H1 (cell line): ENCODE measurements around the gene SLC8A3. TPM values are rescaled to one million over a fixed set of nuclear protein-coding genes. Genes with fewer than 3 reads are reported as not detected.

ENCODE experiments used
- CTCF ChIA-PET: fragments of 300-600 bp; sonication (Branson Sonifier 250); formaldehyde crosslinking; loops from one replicate; lab custom pipeline; 2021; ENCODE audit not compliant: partially characterized antibody; lab: Charles Lee
- POLR2A ChIA-PET: fragments of 300-600 bp; sonication (Branson Sonifier 250); formaldehyde crosslinking; loops from one replicate; lab custom pipeline; 2021; ENCODE audit warnings: inconsistent platforms; ENCODE audit not compliant: partially characterized antibody; lab: Charles Lee
- DNase-seq, 2 experiments: peaks; one replicate each; pipeline versions ENCODE4 v3.0.0 to v3.0.0-alpha.2; 2010 to 2022; ENCODE audit warnings: low spot score in 2 of 2, low read depth in 1 of 2, mixed read lengths in 1 of 2
- FAIRE-seq: peaks from 2 replicates; lab custom pipeline; 2011; peaks lifted over from hg19 to GRCh38; lab: Jason Lieb, UNC
- H2AFZ ChIP-seq: 2 replicates; pipeline ENCODE4 v1.8.1; 2012; ENCODE audit warnings: low read length, inconsistent platforms
- H2AK5ac ChIP-seq: 2 replicates; pipeline ENCODE4 v1.6.1; 2013; ENCODE audit warnings: low read depth, low read length
- H2BK120ac ChIP-seq: replicated peaks from 2 replicates; pipeline ENCODE3; 2013; ENCODE audit warnings: low read depth, low read length, inconsistent platforms
- H2BK12ac ChIP-seq: 2 replicates; pipeline ENCODE4 v1.6.1; 2013; ENCODE audit warnings: low read depth, low read length
- H2BK15ac ChIP-seq: 2 replicates; pipeline ENCODE4 v1.6.1; 2013; ENCODE audit warnings: low read length
- H2BK20ac ChIP-seq: 2 replicates; pipeline ENCODE4 v1.6.1; 2013; ENCODE audit warnings: low read length
- H2BK5ac ChIP-seq: 2 replicates; pipeline ENCODE4 v1.6.1; 2013; ENCODE audit warnings: low read depth, low read length
- H3K14ac ChIP-seq: 2 replicates; pipeline ENCODE4 v1.6.1; 2013; ENCODE audit warnings: inconsistent platforms; ENCODE audit not compliant: insufficient read length
- H3K18ac ChIP-seq: 2 replicates; pipeline ENCODE4 v1.6.1; 2013; ENCODE audit warnings: low read length; ENCODE audit errors: extremely low read depth
- H3K23ac ChIP-seq: 2 replicates; pipeline ENCODE4 v1.6.1; 2013; ENCODE audit warnings: inconsistent platforms; ENCODE audit not compliant: insufficient read length
- H3K23me2 ChIP-seq: 2 replicates; pipeline ENCODE4 v1.6.1; 2013; ENCODE audit warnings: low read depth, low read length
- H3K27ac ChIP-seq: 2 replicates; pipeline ENCODE4 v1.6.1; 2011; ENCODE audit warnings: low read depth, low read length, inconsistent platforms
- H3K27me3 ChIP-seq, 4 experiments: replicated peaks in 1 of 4; 1 replicate in 1 of 4; 2 replicates in 3 of 4; pipeline versions ENCODE4 v1.6.1 to v1.8.1; 2011 to 2013; ENCODE audit warnings: low read length in 3 of 4, mild to moderate bottlenecking in 3 of 4, inconsistent platforms in 2 of 4, mixed read lengths in 2 of 4, moderate library complexity in 1 of 4; ENCODE audit not compliant: control insufficient read depth in 3 of 4, insufficient read depth in 3 of 4; ENCODE audit errors: extremely low read depth in 1 of 4
- H3K36me3 ChIP-seq, 4 experiments: 2 replicates each; pipeline versions ENCODE4 v1.6.1 to v1.8.1; 2011 to 2013; ENCODE audit warnings: mild to moderate bottlenecking in 4 of 4, low read length in 3 of 4, moderate library complexity in 2 of 4, control low read depth in 1 of 4, inconsistent platforms in 1 of 4; ENCODE audit not compliant: insufficient read depth in 4 of 4, control insufficient read depth in 2 of 4
- H3K4ac ChIP-seq: replicated peaks from 2 replicates; pipeline ENCODE3; 2013; ENCODE audit warnings: low read length, low read depth, mixed read lengths, inconsistent platforms; ENCODE audit not compliant: insufficient read length
- H3K4me1 ChIP-seq, 4 experiments: replicated peaks in 1 of 4; 1 replicate in 1 of 4; 2 replicates in 3 of 4; pipeline versions ENCODE4 v1.6.1 to v1.8.1; 2011 to 2013; ENCODE audit warnings: low read length in 3 of 4, inconsistent platforms in 2 of 4, mixed read lengths in 1 of 4; ENCODE audit not compliant: insufficient read depth in 4 of 4, control insufficient read depth in 3 of 4
- H3K4me2 ChIP-seq, 2 experiments: 2 replicates each; pipeline versions ENCODE4 v1.6.1 to v1.8.1; 2011 to 2013; ENCODE audit warnings: low read depth in 2 of 2, low read length in 2 of 2, control low read depth in 1 of 2, inconsistent platforms in 1 of 2, mild to moderate bottlenecking in 1 of 2; ENCODE audit not compliant: insufficient read depth in 1 of 2
- H3K4me3 ChIP-seq, 4 experiments: fragments of 200-600, 300-600 bp in 1 of 4; sonication (generic), shearing (Covaris generic), sonication (Bioruptor Twin) in 1 of 4; 2 replicates each; pipeline versions ENCODE4 v1.5.1 to v1.8.1; 2011 to 2016; ENCODE audit warnings: low read length in 4 of 4, low read depth in 3 of 4, control low read depth in 2 of 4, inconsistent platforms in 2 of 4, mild to moderate bottlenecking in 2 of 4, mixed read lengths in 1 of 4, moderate library complexity in 1 of 4; ENCODE audit not compliant: insufficient read depth in 2 of 4; ENCODE audit errors: extremely low read depth in 1 of 4
- H3K56ac ChIP-seq: replicated peaks from 2 replicates; pipeline ENCODE3; 2013; ENCODE audit warnings: low read depth, mild to moderate bottlenecking, mixed read lengths, low read length, inconsistent platforms; ENCODE audit not compliant: insufficient read length
- H3K79me1 ChIP-seq: 2 replicates; pipeline ENCODE4 v1.6.1; 2013; ENCODE audit warnings: low read depth, low read length, control low read depth
- H3K79me2 ChIP-seq, 2 experiments: 2 replicates each; pipeline versions ENCODE4 v1.6.1 to v1.8.1; 2012 to 2013; ENCODE audit warnings: low read length in 2 of 2, mild to moderate bottlenecking in 2 of 2, inconsistent platforms in 1 of 2; ENCODE audit not compliant: insufficient read depth in 2 of 2, control insufficient read depth in 1 of 2
- H3K9ac ChIP-seq, 4 experiments: replicated peaks in 1 of 4; 1 replicate in 1 of 4; 2 replicates in 3 of 4; pipeline versions ENCODE4 v1.6.1 to v1.8.1; 2011 to 2013; ENCODE audit warnings: low read depth in 3 of 4, low read length in 3 of 4, control low read depth in 2 of 4, mild to moderate bottlenecking in 2 of 4, moderate library complexity in 2 of 4, inconsistent platforms in 1 of 4; ENCODE audit errors: extremely low read depth in 1 of 4
- H3K9me3 ChIP-seq, 2 experiments: 2 replicates each; pipeline versions ENCODE4 v1.6.1 to v1.8.1; 2012 to 2013; ENCODE audit warnings: mild to moderate bottlenecking in 2 of 2, moderate library complexity in 2 of 2, control low read depth in 1 of 2, inconsistent platforms in 1 of 2, low read depth in 1 of 2, low read length in 1 of 2, mixed read lengths in 1 of 2; ENCODE audit not compliant: insufficient read depth in 2 of 2
- H4K20me1 ChIP-seq, 2 experiments: replicated peaks in 1 of 2; 2 replicates each; pipeline versions ENCODE3 to v1.8.1; 2011 to 2013; ENCODE audit warnings: inconsistent platforms in 2 of 2, low read length in 2 of 2, mild to moderate bottlenecking in 1 of 2; ENCODE audit not compliant: insufficient read depth in 2 of 2, control insufficient read depth in 1 of 2
- H4K5ac ChIP-seq: 2 replicates; pipeline ENCODE4 v1.6.1; 2013; ENCODE audit warnings: low read length, low read depth, mixed read lengths, inconsistent platforms; ENCODE audit not compliant: insufficient read length
- H4K8ac ChIP-seq: 2 replicates; pipeline ENCODE4 v1.8.0; 2013; ENCODE audit warnings: mild to moderate bottlenecking, moderate library complexity, low read length, inconsistent platforms; ENCODE audit not compliant: insufficient read depth; ENCODE audit errors: extremely low read depth
- H4K91ac ChIP-seq: replicated peaks from 2 replicates; pipeline ENCODE3; 2013; ENCODE audit warnings: low read length, mixed read lengths, inconsistent platforms; ENCODE audit not compliant: insufficient read length
- CREB1 ChIP-seq: IDR thresholded peaks from 2 replicates; pipeline ENCODE4 v1.6.1; 2012; ENCODE audit warnings: inconsistent platforms
- JUND ChIP-seq: IDR thresholded peaks from 2 replicates; pipeline ENCODE4 v1.6.1; 2011; ENCODE audit warnings: mild to moderate bottlenecking, improper control_type of control experiment, low read length
- SP2 ChIP-seq: IDR thresholded peaks from 2 replicates; pipeline ENCODE4 v1.6.1; 2012; ENCODE audit warnings: mild to moderate bottlenecking, low read length, inconsistent platforms
- WGBS, 2 experiments: shearing (Covaris generic) in 1 of 2; methylation state at CpG; one replicate each; pipeline versions ENCODE4 v1.1.6 to v1.1.7; 2013 to 2015; ENCODE audit warnings: low lambda C conversion rate in 2 of 2, mixed read lengths in 2 of 2, inconsistent platforms in 1 of 2, low coverage in 1 of 2, missing lambda C conversion rate in 1 of 2; ENCODE audit not compliant: insufficient replicate concordance in 2 of 2, insufficient coverage in 1 of 2, insufficient read length in 1 of 2; ENCODE audit errors: extremely low coverage in 1 of 2, missing lambda C conversion rate in 1 of 2; 5-methylcytosine and 5-hydroxymethylcytosine counted together
- polyA plus RNA-seq, 7 experiments: library from polyadenylated mRNA; depleted of rRNA in 3 of 7; stranded (reverse) in 5 of 7; unstranded in 2 of 7; fragments of >200 nt in 5 of 7; fragments of 200-250 nt in 2 of 7; gene quantifications; 1 replicate in 5 of 7; 2 replicates in 1 of 7; 4 replicates in 1 of 7; pipeline versions ENCODE4 v1.2.1 to v1.2.3, GENCODE V29; 2011 to 2013; ENCODE audit warnings: missing spikeins in 2 of 7, mixed read lengths in 2 of 7
- total RNA-seq: library from RNA; stranded (reverse); fragmentation: NEBNext Ultra II Directional; extraction: Animal tissue kit (Norgen Biotek cat#: 25700); gene quantifications from 2 replicates; pipeline ENCODE4 v1.2.1, GENCODE V29; 2021
- TF ChIP-seq, protein P1 (sequence below): IDR thresholded peaks from 2 replicates; pipeline ENCODE4 v1.6.1; 2012; ENCODE audit warnings: low read length, inconsistent platforms
- TF ChIP-seq, protein P2 (sequence below): IDR thresholded peaks from 2 replicates; pipeline ENCODE4 v1.6.1; 2012; ENCODE audit warnings: inconsistent platforms

Gene SLC8A3
- total and polyA plus RNA-seq, 2 of the 8 experiments (the other 6 are each of a cell fraction or from before 2014, with no cell fraction given): 0.38 to 1.1 TPM

DNA sequence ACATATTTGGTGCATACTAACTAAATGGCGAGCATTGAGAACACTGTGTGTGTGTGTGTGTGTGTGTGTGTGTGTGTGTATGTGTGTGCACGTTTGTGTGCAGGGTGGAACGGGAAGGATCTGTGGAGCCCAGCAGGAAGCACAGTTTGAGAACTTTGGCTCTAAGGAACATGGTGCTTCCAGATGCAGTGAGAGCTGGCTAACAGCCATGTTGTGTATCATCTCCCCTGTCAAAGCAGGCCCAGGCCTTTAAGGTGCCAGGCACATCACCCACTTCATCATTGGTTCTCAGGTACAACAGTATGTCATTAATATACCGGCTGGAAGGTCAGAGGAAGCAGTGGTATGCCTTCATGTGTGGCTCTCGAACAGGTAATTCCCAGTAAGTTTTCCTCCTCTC is 72.5 kb downstream of the SLC8A3 start:
- Histone ChIP-seq H4K20me1 (no peaks in the 10 kb centered on the region), H3K18ac (no peak overlapping the region), H2BK120ac (no peak overlapping the region), H2BK5ac (no peak overlapping the region), H2BK15ac (no peak overlapping the region), H3K4ac (no peak overlapping the region), H2AK5ac (no peak overlapping the region), H3K79me2 (no peaks in the 10 kb centered on the region), H3K4me3 (no peak overlapping the region), H3K23ac (no peak overlapping the region), H3K23me2 (no peaks in the 10 kb centered on the region), H3K27ac (no peak overlapping the region), H2BK12ac (0 out of 2 replicates have a peak overlapping the region, but pooled peaks have one; percentile 0), H3K36me3 (no peaks in the 10 kb centered on the region), H3K14ac (no peak overlapping the region), H4K5ac (no peak overlapping the region), H3K9me3 (no peaks in the 10 kb centered on the region), H3K4me2 (no peak overlapping the region), H3K56ac (no peak overlapping the region), H3K27me3 (peaks cover 0 to 2% (median 0%) of the 10 kb centered on the region in 4 experiments; a peak in 3 of 7 replicates), H4K91ac (peak overlapping the region; percentile 60), H3K79me1 (no peaks in the 10 kb centered on the region), H2AFZ (no peak overlapping the region), H3K9ac (no peak overlapping the region), H4K8ac (no peak overlapping the region; the same call in 1 of the 2 replicates), H3K4me1 (peaks cover 4 to 12% (median 11%) of the 10 kb centered on the region in 4 experiments; a peak in 6 of 7 replicates), H2BK20ac (peak overlapping the region; percentile 2; the same call in 1 of the 2 replicates)
- FAIRE-seq (no peak), DNase-seq (no peak)
- CTCF ChIA-PET: interaction anchor here (0.7 to 3.0 kb wide), 4 partner anchors 19 to 422 kb away, joined by 3 to 10 read pairs (median 6); no protein-coding TSS in a partner anchor
- POLR2A ChIA-PET: interaction anchor here (0.5 kb wide), 1 partner anchor 395 kb away, joined by 5 read pairs; no protein-coding TSS in a partner anchor
- TF ChIP-seq CREB1 (no peak), JUND (no peak), SP2 (no peak)
- TF ChIP-seq, protein P1, sequence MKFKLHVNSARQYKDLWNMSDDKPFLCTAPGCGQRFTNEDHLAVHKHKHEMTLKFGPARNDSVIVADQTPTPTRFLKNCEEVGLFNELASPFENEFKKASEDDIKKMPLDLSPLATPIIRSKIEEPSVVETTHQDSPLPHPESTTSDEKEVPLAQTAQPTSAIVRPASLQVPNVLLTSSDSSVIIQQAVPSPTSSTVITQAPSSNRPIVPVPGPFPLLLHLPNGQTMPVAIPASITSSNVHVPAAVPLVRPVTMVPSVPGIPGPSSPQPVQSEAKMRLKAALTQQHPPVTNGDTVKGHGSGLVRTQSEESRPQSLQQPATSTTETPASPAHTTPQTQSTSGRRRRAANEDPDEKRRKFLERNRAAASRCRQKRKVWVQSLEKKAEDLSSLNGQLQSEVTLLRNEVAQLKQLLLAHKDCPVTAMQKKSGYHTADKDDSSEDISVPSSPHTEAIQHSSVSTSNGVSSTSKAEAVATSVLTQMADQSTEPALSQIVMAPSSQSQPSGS: no peak
- TF ChIP-seq, protein P2, sequence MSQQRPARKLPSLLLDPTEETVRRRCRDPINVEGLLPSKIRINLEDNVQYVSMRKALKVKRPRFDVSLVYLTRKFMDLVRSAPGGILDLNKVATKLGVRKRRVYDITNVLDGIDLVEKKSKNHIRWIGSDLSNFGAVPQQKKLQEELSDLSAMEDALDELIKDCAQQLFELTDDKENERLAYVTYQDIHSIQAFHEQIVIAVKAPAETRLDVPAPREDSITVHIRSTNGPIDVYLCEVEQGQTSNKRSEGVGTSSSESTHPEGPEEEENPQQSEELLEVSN: no peak
- WGBS, 2 experiments: 93% methylated on average over 5 of the region's 5 CpGs; no CpG with 5 or more reads in 1 of the 2 experiments
